HG03457 (cell line): Measurements from ENCODE around the gene PCDHGA5.
"Not testable (repeated sequence)": the region's sequence is repeated elsewhere in the genome, so short reads cannot be mapped to it uniquely, and the experiment has no call there.

Experiments used
- ATAC-seq: cut with Tn5 transposase; IDR thresholded peaks from one replicate; pipeline ENCODE4 v1.9.1; 2021; ENCODE audit warnings: moderate number of reproducible peaks; ENCODE audit not compliant: unreplicated experiment

PCDHGA5 gene

GRCh38 chr5:141384471-141385267, 20.7 kb downstream of the PCDHGA5 start:
- no peak for ATAC-seq

- ATAC-seq: not testable (repeated sequence)
Measured at GRCh38 chr5:141387557-141388311, 23.8 kb downstream of the PCDHGA5 start, which contains the start of gene PCDHGB4. Gene PCDHGB4 (plus strand): TSS chr5:141387698. CDS start chr5:141387885, 187 bp downstream.

GRCh38 chr5:141388661-141389060, 24.7 kb downstream of the PCDHGA5 start:
- ATAC-seq: no peak

- ATAC-seq: no peak
Measured at GRCh38 chr5:141389153-141390042, 25.4 kb downstream of the PCDHGA5 start.

- ATAC-seq: no peak
Measured at GRCh38 chr5:141392429-141393198, 28.7 kb downstream of the PCDHGA5 start, which contains the start of gene PCDHGA8. Gene PCDHGA8 (plus strand): TSS chr5:141392633. CDS start chr5:141392814, 181 bp downstream.

GRCh38 chr5:141393267-141393666, 29.3 kb downstream of the PCDHGA5 start:
- no peak for ATAC-seq

- not testable (repeated sequence) for ATAC-seq
Measured at GRCh38 chr5:141394401-141395187, 30.6 kb downstream of the PCDHGA5 start.

GRCh38 chr5:141397756-141398551, 34.0 kb downstream of the PCDHGA5 start, which contains the start of gene PCDHGB5:
Gene PCDHGB5 (plus strand): TSS chr5:141397947. CDS start chr5:141398128, 181 bp downstream.
- not testable (repeated sequence) for ATAC-seq

- ATAC-seq: no peak
Measured at GRCh38 chr5:141398608-141399007, 34.6 kb downstream of the PCDHGA5 start.

GRCh38 chr5:141399555-141400258, 35.7 kb downstream of the PCDHGA5 start:
- ATAC-seq: no peak

GRCh38 chr5:141402553-141403243, 38.7 kb downstream of the PCDHGA5 start, which contains the start of gene PCDHGA9:
Gene PCDHGA9 (plus strand): TSS chr5:141402778. CDS start chr5:141402953, 175 bp downstream.
- no peak for ATAC-seq

- no peak for ATAC-seq
Measured at GRCh38 chr5:141403387-141403786, 39.4 kb downstream of the PCDHGA5 start.

- not testable (repeated sequence) for ATAC-seq
Measured at GRCh38 chr5:141407790-141408505, 44.0 kb downstream of the PCDHGA5 start, which contains the start of gene PCDHGB6. Gene PCDHGB6 (plus strand): TSS chr5:141408021. CDS start chr5:141408203, 182 bp downstream.

- no peak for ATAC-seq
Measured at GRCh38 chr5:141409598-141410306, 45.8 kb downstream of the PCDHGA5 start.

GRCh38 chr5:141411575-141411974, 47.6 kb downstream of the PCDHGA5 start:
- no peak for ATAC-seq
